ENCODE results near the gene GAST.

DNA sequence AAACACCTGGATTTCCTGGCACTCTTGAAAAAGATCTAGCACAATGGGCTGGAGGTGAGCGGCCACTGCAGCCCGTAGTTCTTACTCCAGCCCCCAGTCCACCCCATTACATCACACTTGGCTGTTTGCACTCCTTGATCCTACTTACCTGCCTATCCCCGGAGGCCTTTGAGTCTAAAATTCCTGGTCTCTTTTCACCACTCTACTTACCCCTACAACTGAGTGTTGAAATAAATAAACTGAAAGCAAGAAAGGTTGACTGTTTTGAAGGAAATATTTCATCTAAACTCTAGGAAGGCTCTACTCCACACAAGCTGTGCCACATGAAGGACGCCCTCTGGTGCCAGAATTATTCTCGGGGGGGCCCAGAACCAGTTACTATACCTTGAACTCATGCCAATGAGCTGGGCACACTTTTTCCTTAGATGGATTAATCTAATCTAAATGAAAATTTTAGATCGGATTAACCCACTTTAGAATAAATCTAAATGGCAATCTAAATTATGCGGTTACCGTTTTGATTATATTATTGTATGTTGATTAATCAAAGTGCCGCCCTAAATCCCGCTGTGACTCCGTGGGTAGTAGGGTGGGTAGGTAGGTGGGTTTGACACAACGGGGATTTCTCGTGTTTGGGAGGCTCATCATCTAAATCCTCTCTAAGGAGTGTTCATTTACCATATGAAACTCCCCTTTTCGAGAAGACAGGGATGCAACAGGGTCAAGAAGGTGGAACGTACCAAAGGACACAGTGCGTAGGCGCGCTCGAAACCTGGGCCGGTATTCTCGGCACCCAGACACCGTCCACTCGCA, 24.1 kb upstream of the GAST start:
- TF ChIP-seq POLR2AphosphoS5 (IDR thresholded peaks at IDR 0.05; ENCODE audit: low read depth, low read length) (no peak), POLR2A (IDR thresholded peaks at IDR 0.05; ENCODE audit: low read depth, low read length) (no peak), TAF1 (IDR thresholded peaks at IDR 0.05; ENCODE audit: borderline replicate concordance, low read depth, low read length) (no peak)

Measured in GM12892 (cell line).